AG20443 (cell line): Measurements from ENCODE around the gene S100A7.
"Not testable (repeated sequence)": the region's sequence is repeated elsewhere in the genome, so short reads cannot be mapped to it uniquely, and the experiment has no call there.

ENCODE experiments used
- DNase-seq: peaks from one replicate; pipeline ENCODE4 v3.0.0; 2012; ENCODE audit warnings: low spot score, mixed read lengths

S100A7 gene

GRCh38 chr1:153430561-153430960 lies 29.9 kb downstream of the S100A7 start:
- DNase-seq, result no peak

GRCh38 chr1:153430166-153430553 lies 30.3 kb downstream of the S100A7 start:
- DNase-seq, result no peak

- DNase-seq, result no peak
These were observed 30.9 kb downstream of the S100A7 start for GRCh38 chr1:153429266-153430165.

GRCh38 chr1:153428791-153429190 lies 31.7 kb downstream of the S100A7 start:
- DNase-seq, result no peak

GRCh38 chr1:153428073-153428638 lies 32.3 kb downstream of the S100A7 start:
- no peak for DNase-seq

GRCh38 chr1:153426809-153427208 lies 33.6 kb downstream of the S100A7 start:
- no peak for DNase-seq

GRCh38 chr1:153422450-153423068 lies 37.9 kb downstream of the S100A7 start:
- peak; percentile 63 for DNase-seq

- no peak for DNase-seq
These were observed 40.1 kb downstream of the S100A7 start for GRCh38 chr1:153420306-153420705.

GRCh38 chr1:153419436-153419793 lies 41.0 kb downstream of the S100A7 start:
- DNase-seq, result not testable (repeated sequence)

GRCh38 chr1:153418758-153419435 lies 41.6 kb downstream of the S100A7 start:
- not testable (repeated sequence) for DNase-seq

GRCh38 chr1:153417136-153417888 lies 43.1 kb downstream of the S100A7 start:
- DNase-seq, result no peak

GRCh38 chr1:153415850-153416570 lies 44.4 kb downstream of the S100A7 start, which contains the start of gene S100A7A:
Gene S100A7A, plus strand, starts transcription at chr1:153416520. Its CDS starts 1,563 bp downstream, at chr1:153418083.
- DNase-seq, result no peak

- DNase-seq, result not testable (repeated sequence)
These were observed 46.5 kb downstream of the S100A7 start for GRCh38 chr1:153413961-153414360.
